GM19452 (cell line): Measurements from ENCODE around the gene CROCC.

Experiments used
- ATAC-seq: cut with Tn5 transposase; IDR thresholded peaks from one replicate; pipeline ENCODE4 v1.9.1; 2021; ENCODE audit not compliant: unreplicated experiment

Gene CROCC

DNA sequence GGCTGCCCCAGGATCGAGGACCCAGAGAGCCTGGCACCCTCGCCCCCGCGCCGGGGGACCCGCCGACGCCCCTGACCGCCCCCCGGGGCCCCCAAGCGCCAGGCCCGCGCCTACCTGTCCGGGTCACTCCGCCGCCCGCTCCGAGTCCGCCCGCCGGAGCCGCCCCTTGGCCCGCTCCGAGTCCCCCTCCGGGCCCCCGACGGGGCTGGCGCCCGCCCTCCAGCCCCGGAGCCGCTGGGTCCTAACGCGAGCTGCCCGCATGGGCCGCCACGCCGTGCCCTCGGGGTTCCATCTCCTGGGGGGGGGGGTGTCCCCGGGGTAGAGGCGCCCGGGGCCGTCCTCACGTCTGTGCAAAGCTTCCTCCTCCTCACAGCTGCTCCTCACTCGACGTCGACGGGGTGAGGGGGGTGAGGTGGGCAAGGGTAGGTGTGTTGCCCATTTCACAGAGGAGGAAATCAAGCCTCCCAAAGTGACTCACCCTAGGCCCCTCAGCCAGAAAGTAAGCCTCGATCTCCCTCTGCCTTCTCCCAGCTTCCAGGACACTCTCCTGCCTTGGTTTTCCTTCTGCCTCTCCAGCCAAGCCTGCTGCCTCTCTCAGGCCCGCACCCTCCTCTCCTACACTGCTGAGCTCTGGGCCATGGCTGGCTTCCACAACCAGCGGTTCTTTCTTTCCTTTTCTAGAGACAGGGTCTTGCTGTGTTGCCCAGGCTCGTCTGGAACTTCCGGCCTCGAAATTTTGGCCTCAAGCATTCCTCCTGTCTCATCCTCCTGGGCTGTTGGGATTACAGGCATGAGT, 58.9 kb downstream of the CROCC start, which contains the start of gene MFAP2:
MFAP2 (minus strand) TSS at position 148 of the 796 bp plus-strand sequence. CDS start 2,347 bp downstream, outside the sequence.
- ATAC-seq = no peak

DNA sequence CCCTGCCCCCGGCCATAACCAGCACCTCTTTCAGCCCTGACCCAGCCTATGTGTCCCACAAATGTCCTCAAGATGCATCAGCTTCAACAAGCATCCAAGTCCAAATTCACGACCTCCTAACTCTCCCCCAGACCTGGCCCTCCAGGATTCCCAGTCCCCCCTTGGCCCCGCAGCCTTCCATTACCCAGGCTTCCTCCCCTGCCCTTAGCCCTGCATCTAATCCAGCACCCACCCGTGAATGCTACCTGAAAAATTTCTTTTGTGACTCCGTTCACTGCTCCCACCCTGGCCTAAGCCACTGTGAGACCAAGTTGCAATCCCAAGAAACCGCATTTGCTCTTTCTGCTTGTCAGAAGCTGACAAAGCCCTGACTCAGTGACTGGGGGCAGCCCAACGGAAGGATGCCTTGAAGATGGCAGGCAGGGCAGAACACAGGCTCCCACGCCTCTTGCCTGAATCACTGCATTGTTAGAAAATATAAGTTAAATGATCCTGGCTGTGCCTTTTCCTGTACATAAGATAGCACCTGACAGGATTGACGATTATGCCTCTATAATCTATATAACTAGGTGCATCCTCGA, 59.6 kb downstream of the CROCC start:
- no peak for ATAC-seq

DNA sequence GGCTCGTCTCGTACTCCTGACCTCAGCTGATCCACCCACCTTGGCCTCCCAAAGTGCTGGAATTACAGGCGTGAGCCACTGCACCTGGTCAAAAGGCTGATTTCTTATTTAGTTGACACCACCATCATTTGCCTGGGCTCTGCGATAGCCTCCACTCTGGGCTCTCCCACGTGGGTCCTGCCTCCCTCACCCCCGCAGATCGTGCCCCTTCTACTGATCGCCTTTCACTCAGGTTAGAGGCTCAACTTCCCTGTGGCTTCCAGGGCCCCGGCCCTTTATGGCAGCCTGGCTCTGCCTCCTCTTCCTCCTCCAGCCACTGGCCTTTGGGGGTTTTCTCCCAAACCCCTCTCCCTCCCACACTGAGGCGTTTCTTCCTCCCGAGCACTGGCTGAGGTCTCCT, 61.2 kb downstream of the CROCC start:
- no peak for ATAC-seq

DNA sequence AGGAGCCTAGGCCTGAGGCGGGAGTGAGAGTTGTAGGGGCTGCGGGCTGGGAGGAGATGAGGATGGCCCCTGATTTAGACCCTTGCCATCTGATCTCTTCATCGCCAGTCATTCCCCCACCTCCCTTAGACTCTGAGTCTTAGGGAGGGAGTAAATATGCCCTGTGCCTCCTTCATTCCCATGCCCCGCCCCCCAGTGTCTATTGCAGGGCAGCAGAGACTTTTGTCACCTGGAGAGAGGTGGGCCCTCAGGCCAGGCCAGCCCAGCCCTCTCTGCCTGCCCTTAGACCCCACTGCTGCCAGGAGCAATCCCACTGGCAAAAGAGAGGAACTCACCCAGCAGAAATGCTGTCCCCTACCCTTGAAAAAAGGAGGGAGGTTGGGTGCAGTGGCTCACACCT, 61.9 kb downstream of the CROCC start:
- no peak for ATAC-seq

DNA sequence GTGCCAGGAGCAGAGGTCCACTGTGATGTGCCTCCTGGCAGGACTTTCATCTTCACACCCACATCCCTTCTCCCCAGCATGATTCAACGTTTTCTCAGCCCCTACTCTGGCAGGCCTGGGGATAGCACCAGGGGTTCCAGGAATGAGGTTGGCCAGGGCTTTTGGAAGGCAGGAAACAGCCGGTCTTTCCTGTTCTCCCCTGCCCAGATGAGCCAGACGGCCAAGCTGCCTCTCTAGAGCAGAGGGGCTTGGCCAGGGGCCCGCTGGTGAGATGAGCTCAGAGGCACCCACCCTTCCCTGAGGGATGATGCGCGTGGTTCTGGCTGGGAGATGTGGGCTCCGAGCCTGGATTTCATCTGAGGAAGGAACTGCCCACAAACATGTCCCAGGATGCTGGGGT, 63.0 kb downstream of the CROCC start:
- ATAC-seq = no peak

DNA sequence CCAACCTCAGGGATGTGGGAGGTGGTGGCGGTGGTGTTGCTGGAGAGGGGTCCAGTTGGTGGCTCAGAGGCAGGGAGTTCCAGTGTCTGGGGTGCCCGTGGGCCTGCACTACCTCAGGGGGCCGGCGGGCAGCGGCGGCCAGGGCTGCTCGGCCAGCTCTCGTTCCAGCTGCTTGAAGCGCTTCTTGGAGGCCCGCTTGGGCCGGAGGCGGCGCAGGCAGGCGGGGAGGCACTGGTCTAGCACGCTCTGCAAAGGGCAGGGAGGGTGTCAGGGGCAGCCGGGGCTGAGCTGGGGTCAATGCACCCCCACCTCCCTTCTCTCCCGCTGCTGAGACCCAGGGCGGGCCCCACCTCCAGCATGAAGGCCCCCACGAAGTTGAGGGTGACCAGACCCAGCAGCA, 64.4 kb downstream of the CROCC start:
- no peak for ATAC-seq

DNA sequence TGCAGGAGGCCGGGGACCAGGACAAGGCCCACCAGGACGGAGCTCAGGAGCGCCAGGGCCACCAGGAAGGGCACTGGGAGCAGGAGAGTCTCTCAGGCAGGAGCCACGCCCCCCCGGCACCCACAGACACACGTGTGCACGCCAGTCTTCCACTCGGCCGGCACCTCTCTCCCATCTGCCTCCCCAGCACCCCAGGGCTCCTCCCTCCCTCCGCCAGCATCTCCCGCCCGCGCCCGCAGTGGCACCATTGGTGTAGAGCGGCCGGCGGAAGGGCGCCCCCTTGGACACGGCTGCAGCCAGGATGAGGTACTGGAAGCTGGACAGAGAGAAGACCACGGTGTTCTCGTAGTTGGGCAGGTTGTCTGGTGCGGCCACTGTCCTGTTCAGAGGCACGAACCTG, 64.8 kb downstream of the CROCC start:
- ATAC-seq = no peak

DNA sequence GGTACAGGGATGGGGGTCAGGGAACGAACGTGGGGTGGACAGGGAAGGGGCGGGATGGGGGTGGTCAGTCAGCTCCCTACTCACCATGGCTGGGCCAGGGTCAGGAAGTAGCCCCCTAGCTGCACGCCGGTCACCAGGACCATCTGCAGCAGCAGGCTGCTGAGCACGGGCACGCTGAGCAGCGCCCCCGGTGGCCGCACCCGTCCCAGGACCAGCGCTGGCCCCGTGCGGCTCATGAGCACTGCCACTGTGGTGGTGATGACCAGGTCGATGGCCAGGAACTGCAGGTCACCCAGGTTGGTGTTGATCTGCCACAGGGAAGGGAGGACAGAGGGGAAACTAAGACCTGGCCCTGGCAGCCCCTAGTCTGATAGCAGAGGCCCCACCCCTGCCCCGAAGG, 65.2 kb downstream of the CROCC start:
- no peak for ATAC-seq

DNA sequence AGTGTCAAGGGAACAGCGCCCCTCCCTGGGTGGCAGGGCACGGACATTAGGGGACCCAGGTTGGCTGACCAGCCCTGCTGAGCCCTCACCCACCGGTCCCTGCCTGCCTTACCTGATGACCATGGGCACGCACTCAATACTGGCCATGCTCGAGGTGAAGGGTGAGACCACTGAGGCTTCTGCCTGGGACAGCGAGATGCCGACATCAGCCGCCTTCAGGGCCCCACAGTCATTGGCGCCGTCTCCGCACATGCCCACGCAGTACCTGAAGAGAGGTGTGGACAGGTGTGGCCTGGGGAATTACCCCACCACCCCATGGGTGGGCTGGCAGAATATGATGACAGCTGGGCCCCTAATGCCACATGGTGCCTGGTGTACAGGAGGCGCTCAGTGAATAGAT, 66.5 kb downstream of the CROCC start:
- no peak for ATAC-seq

DNA sequence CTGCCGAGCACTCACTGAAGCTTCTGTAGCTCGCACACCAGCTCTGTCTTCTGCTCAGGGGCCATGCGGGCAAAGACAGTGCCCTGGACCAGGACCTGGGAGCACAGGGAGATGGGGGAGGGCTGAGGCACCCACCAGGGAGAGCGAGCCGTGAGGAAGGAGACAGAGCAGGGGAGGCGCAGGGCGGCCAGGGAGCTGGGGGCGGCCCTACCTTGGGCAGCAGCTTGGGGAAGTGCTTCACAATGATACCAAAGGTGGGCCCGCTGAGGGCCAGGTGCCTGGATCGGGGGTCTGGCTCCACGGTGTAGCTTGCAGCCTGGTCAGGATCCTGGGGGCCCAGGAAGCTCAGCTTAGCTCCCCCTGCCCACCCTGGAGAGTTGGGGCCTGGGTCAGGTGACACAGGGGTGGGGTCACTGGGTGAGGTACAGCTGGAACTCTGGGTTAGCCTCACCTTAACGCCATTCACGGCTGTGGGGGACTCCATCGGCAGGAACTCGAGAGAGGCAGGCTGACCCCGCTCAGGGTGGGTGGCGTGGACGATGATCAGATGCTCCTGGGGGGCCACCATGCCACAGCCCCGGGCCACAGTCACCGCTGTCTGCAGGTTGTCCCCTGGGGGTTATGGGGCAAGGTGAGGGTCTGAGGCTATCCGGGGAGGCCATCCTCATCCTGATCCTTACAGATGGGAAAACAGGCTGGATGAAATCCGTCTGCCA, 68.1 kb downstream of the CROCC start:
- ATAC-seq = no peak

DNA sequence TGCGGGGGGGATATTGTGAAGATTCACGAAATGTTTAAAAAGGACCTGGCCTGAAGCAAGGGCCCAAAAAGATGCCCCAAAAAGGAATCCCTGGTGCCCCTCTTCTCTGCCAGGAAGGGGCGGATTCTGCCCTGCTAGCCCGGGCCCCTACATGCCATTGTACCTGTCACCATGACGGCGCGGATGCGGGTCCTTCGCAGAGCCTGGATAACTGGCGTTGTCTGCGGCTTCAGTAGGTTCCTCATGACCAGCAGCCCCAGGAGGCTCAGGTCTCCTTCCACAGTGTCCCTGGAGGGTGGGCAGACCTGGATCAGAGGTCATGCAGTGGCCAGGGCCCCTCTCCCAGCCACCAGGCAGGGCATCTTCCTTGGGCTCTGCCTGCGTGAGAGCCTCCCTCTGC, 69.8 kb downstream of the CROCC start:
- no peak for ATAC-seq

DNA sequence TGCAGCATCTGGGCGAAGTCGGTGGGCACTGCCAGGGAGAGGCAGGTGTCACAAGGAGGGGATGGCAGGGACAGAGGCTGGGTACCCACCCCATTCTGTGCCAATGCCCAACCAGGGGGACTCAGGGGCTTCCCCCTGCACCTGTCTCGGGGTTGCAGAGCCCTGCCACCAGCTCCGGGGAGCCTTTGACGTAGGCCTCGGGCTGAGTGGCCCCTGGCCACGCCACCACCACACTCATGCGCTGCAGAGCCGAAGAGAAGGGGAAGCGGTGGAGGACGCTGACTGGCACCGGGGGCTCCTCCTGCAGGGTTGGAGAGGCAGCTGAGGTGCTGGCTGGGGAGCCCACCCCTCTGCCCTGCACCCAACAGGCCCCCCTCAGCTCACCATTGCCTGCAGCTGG, 70.4 kb downstream of the CROCC start:
- no peak for ATAC-seq

DNA sequence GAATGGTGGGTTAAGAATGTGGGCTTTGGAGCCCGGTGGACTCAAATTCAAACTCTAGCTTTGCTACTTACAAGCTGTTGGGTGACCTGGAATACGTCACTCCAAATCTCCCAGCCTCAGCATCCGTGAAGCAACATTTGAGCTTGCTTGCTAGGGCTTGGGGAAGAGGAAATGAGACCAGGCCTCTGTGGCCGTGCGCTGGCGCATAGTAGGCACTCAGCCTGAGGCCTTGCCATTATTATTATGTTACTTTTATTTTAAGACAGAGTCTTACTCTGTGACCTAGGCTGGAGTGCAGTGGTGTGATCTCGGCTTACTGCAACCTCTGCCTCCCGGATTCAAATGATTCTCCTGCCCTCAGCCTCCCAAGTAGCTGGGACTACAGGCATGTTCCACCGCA, 70.9 kb downstream of the CROCC start:
- ATAC-seq = no peak

DNA sequence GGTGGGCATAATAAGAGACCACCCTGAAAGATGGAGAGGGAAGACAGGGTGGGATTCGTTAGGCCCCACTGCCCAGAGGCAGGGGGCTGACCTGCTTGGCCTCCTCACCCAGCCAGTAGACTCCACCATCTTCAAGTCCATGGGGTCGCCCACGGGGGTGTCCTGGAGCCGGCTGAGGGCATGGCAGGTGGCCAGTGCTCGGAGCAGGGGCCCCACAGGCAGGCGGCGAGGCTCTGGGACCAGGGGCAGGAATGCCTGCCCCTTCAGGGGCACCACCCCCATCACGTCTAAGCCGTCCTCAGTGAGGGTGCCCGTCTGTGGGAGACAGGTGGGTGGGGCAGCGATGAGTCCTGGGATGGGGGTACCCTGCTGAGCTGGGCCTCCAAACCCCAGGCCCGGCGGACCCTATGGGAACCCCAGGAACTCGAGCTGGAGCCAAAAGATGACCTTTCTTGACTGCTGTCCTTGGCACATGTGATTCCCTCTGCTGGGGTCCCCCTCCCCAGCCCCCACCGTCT, 71.8 kb downstream of the CROCC start:
- no peak for ATAC-seq

DNA sequence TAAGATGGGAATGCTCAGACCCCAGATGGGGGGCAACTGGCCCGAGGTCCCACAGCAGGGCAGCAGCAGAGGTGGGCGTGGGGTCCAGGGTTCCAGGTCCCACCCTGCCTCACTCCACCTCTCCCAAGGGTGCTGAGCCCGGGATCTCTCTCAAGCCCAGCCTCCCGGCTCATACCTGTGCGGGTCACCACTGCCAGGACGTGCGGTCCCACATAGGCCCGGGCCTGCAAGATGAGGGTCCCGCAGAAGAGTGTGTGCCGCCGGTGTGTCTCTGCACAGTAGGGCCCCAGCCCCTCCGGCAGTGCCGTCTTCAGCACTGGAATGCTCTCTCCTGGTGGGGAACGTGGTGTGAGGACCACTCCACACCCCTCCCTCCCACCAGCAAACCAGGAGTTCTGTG, 75.1 kb downstream of the CROCC start:
- ATAC-seq = no peak

DNA sequence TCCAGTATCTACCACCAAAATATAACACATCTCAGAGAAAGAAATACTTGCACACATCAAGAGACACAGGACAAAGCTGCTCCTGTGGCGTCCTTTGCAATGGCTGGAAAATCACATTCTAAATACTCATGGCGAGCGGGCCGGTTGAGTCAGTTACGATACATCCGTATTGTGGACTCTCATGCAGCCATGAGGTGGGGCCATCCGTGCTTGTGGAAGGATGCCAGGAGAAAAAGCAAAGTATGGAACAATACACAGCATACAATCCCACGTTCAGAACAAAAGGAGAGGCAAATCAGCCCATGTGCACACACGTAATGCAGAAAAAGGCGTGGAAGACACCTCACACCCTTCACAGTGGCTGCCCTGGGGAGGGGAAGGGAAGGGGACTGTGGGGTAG, 76.9 kb downstream of the CROCC start:
- ATAC-seq = no peak

DNA sequence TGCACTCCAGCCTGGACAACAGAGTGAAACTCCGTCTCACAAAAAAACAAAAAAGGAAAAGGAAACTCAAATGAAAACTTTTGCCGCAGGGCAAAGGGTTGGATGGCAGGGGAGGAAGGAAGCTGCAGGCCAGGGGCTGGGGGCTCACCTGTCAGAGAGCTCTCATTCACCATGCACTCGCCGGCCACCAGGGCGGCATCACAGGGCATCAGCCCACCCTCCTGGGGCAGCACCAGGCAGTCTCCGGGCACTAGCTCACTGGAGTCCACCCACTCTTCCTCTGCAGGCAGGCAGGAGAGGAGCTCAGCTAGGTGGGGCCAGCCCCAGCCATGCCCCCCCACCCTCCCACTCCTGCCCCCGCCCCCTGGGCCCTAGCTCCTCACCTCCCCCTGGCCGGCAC, 78.1 kb downstream of the CROCC start:
- no peak for ATAC-seq

DNA sequence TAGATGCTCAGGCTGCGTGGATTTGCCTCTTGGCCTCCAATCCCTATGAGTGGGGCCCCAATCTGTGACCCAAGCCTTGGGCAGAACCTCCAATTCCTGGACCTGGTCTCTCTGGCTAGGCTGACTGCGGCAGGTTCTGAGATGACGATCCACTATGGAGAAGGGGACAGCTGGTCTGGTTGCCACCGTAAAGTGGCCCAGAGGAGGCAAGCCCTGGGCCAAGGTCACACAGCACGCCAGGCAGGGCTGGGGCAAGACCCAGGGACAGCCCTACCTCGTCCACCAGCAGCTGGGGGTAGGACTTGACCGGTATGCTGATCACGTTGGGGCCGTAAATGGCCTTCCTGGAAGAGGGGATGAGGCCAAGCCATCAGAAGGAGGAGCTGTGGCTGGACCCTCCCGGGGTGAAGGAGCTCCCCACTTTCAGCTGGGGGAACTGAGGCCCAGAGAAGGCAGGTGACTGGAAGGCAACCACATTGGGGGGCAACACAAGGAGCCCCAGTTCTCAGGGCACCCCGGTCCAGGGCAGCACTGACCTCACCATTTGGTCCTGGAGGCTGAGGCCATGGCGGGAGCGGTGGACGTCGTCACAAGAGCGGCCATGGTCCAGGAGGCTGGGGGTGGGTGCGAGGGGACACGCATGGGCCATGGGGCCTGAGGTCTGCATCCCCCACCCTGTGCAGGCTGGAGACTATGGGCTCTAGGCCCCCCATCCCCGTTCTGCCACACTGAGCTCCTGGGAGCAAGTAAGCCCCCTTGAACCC, 80.2 kb downstream of the CROCC start:
- ATAC-seq = no peak

DNA sequence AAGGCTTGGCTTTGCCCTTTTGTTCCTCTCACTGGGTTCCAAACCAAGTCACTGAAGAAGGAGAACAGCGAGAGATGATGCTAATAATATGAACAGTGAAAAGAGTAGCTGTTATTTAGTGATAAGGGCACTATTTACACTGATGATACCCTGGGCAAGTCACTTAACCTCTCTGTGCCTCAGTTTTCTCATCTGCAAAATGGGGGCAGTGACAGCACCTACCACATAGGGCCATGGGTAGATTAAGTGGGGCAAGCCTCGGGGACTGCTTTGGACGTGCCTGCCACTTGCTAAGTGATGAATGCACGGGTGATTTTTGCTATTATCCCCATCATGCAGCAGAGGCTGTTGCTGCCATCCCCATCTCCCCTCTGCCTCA, 80.8 kb downstream of the CROCC start:
- ATAC-seq = no peak

DNA sequence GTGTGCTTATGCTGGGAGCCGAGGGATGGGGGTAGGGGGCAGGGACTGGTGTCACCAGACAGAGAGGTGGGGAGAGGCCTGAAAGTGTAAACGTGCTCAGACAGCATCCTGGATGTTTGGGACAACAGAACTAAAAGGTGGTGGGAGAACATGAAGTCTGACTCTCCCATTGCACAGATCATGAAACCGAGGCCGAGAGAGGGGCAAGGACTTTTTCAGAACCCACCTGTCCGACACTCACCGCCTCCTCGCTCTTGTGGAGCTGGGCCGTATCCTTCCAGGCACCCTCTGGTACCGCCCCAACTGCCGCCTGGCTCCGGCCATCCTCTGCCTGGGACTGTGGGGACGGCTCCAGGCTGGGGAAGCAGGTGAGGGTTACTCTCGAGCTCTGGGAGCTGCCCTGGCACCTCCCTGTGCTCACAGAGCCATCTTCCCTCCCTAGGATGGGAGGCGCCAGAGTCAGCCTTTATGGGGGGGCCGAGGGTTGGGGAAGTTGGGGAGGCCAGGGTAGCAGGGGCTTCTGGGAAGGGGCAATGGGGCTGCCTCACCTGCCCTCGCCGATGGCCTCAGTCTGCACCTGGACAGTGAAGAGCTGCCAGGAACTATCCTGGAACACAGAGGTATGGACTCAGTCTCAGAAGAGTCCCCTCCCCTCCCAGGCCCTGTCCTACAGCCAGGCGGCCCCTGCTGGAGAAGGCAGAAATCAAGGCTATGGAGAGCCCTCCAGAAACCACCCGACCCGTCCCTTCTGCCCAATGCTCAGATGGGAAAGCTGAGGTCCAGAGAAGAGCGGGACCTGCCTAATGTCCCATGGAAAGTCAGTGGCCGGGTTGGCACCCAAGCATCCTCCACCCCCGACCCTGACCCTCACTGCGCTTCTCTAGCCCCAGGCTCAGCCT, 83.0 kb downstream of the CROCC start:
- no peak for ATAC-seq
